WERI-Rb-1 (cell line): ENCODE data around the gene COMMD10.

Source experiments
- DNase-seq: peaks from one replicate; pipeline ENCODE4 v3.0.0-alpha.2; 2020
- H3K27ac ChIP-seq: fragments of 250-450 bp; sonication (Bioruptor Pico); 2 replicates; pipeline ENCODE4 v1.5.1; 2020; ENCODE audit warnings: mild to moderate bottlenecking, moderate library complexity
- H3K27me3 ChIP-seq: fragments of 250-450 bp; sonication (Bioruptor Pico); 2 replicates; pipeline ENCODE4 v1.5.1; 2021; ENCODE audit warnings: mild to moderate bottlenecking, low read depth, moderate library complexity; ENCODE audit not compliant: insufficient read depth, severe bottlenecking
- H3K36me3 ChIP-seq: fragments of 250-450 bp; sonication (Bioruptor Pico); 2 replicates; pipeline ENCODE4 v1.5.1; 2020; ENCODE audit warnings: mild to moderate bottlenecking, moderate library complexity
- H3K4me3 ChIP-seq: 2 replicates; pipeline ENCODE4 v1.5.1; 2011; ENCODE audit warnings: low read depth, mild to moderate bottlenecking, control low read depth, low read length
- H3K9me3 ChIP-seq: fragments of 250-450 bp; sonication (Bioruptor Pico); 2 replicates; pipeline ENCODE4 v1.5.1; 2021; ENCODE audit warnings: mild to moderate bottlenecking, moderate library complexity; ENCODE audit not compliant: severe bottlenecking
- CTCF ChIP-seq: IDR thresholded peaks from 2 replicates; pipeline ENCODE4 v1.5.1; 2011; ENCODE audit warnings: low read depth, mild to moderate bottlenecking, control low read depth, inconsistent platforms, low read length

Gene COMMD10

GRCh38 chr5:116242343-116242742 lies 157.5 kb downstream of the COMMD10 start:
- no peak overlapping the region for H3K4me3 ChIP-seq
- H3K9me3 ChIP-seq: peaks cover 3% of the 10 kb centered on the region
- no peak for TF ChIP-seq CTCF
- no peaks in the 10 kb centered on the region for H3K27me3 ChIP-seq
- H3K27ac ChIP-seq: no peak overlapping the region
- H3K36me3 ChIP-seq: no peaks in the 10 kb centered on the region
- no peak for DNase-seq

DNA sequence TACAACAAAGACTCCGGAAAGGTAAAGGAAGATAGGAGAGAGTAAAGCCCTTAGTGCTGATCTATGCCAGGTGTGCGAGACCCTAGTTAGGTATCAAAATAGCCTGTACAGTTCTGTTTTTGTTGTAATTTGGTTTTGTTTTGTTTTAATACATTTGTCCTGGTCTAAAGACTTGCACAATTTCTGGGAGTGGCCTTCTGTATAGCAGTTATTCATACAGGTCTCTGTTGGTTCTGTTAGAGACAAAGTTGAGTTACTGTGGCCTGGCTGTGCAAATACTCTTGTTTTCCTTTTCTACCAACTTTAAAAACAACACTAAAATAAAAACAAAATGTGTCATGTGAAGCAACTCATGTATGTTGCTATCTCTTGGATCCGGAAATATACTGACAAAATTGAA lies 163.6 kb downstream of the COMMD10 start:
- no peak overlapping the region for H3K4me3 ChIP-seq
- DNase-seq: no peak
- peaks cover 4% of the 10 kb centered on the region for H3K9me3 ChIP-seq
- no peaks in the 10 kb centered on the region for H3K36me3 ChIP-seq
- H3K27me3 ChIP-seq: no peaks in the 10 kb centered on the region
- TF ChIP-seq CTCF: no peak
- no peak overlapping the region for H3K27ac ChIP-seq

GRCh38 chr5:116249648-116250047 lies 164.8 kb downstream of the COMMD10 start:
- Histone ChIP-seq H3K36me3 (no peaks in the 10 kb centered on the region), H3K27me3 (no peaks in the 10 kb centered on the region), H3K27ac (no peak overlapping the region), H3K4me3 (no peak overlapping the region), H3K9me3 (peaks cover 4% of the 10 kb centered on the region)
- no peak for TF ChIP-seq CTCF
- no peak for DNase-seq

GRCh38 chr5:116256717-116257116 lies 171.9 kb downstream of the COMMD10 start:
- Histone ChIP-seq H3K36me3 (no peaks in the 10 kb centered on the region), H3K27me3 (no peaks in the 10 kb centered on the region), H3K9me3 (no peaks in the 10 kb centered on the region), H3K27ac (no peak overlapping the region), H3K4me3 (no peak overlapping the region)
- TF ChIP-seq CTCF: no peak
- DNase-seq: no peak

DNA sequence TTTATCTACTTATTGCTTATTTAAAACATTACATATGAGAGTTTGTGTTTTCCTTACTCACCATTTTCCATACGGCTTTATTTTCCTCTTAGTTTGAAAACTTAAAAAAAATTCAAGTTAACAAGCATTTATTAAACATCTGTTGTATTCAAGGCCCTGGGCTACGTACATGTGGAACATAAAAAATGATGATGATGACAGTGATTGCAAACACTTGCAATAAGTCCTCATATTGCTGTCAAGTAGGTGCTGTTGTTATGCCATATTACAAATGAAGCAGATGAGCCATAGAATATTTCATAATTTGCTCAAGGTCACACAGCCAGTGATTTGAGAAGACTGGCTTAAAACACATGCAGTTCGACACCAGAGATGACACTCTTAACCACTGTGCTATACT lies 180.6 kb downstream of the COMMD10 start:
- Histone ChIP-seq H3K36me3 (no peaks in the 10 kb centered on the region), H3K27me3 (no peaks in the 10 kb centered on the region), H3K27ac (no peak overlapping the region), H3K4me3 (no peak overlapping the region), H3K9me3 (no peaks in the 10 kb centered on the region)
- TF ChIP-seq CTCF: no peak
- no peak for DNase-seq

DNA sequence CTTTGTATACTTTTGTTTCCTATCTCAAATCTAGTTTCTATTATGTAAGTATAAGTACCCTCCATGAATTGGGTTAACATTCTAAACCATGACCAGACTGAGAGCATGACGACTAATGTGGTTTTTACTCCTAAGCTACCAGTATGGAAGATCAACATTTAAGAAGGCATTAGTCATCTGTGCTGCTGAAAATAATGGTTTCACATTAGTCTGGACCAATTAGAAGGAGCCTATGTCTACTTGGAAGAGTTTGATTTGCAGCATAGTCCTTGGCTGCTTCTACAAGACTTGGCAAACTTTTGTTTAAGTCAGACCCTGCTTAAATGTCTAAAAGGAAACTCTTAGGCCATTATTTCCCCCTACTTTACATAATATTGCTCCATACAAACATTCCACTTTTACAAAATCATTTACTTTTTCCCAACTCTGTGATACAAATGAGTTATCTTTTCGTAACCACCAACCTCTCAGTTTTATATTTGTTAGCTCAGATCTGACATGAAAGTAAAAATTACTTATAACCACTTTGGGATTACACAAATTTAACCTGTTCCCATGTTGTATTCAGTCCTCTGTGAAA lies 186.7 kb downstream of the COMMD10 start:
- DNase-seq: no peak
- no peak overlapping the region for H3K4me3 ChIP-seq
- no peaks in the 10 kb centered on the region for H3K36me3 ChIP-seq
- H3K9me3 ChIP-seq: no peaks in the 10 kb centered on the region
- H3K27ac ChIP-seq: no peak overlapping the region
- H3K27me3 ChIP-seq: no peaks in the 10 kb centered on the region
- no peak for TF ChIP-seq CTCF
